OCI-LY3 (cell line): ENCODE measurements around the gene KREMEN1.

Experiments used
- H2AFZ ChIP-seq: fragments of 200-600, 300-600 bp; shearing (Covaris generic); 2 replicates; pipeline ENCODE4 v1.6.0; 2014; ENCODE audit warnings: antibody characterized with exemption, low read depth, low read length
- H3K27ac ChIP-seq: fragments of 200-600, 300-600 bp; sonication (generic); 2 replicates; pipeline ENCODE4 v1.5.1; 2014; ENCODE audit warnings: mild to moderate bottlenecking, low read length, moderate library complexity, mixed read lengths
- H3K27me3 ChIP-seq: fragments of 200-600, 300-600 bp; sonication (generic); 2 replicates; pipeline ENCODE4 v1.6.1; 2014; ENCODE audit warnings: low read depth, low read length, mixed read lengths
- H3K36me3 ChIP-seq: fragments of 200-600, 300-600 bp; sonication (generic); replicated peaks from 2 replicates; pipeline ENCODE3; 2014; ENCODE audit warnings: low read depth, low read length, mixed read lengths
- H3K4me1 ChIP-seq: fragments of 300-600, 200-600 bp; sonication (generic); 2 replicates; pipeline ENCODE4 v1.6.1; 2014; ENCODE audit warnings: low read length, mixed read lengths
- H3K4me2 ChIP-seq: fragments of 200-600, 300-600 bp; sonication (generic); 2 replicates; pipeline ENCODE4 v1.6.1; 2014; ENCODE audit warnings: low read length, mixed read lengths
- H3K4me3 ChIP-seq: fragments of 300-600, 200-600 bp; sonication (generic); 2 replicates; pipeline ENCODE4 v1.5.1; 2014; ENCODE audit warnings: antibody characterized with exemption, mild to moderate bottlenecking, low read length, moderate library complexity
- H3K79me2 ChIP-seq: fragments of 300-600, 200-600 bp; shearing (Covaris generic); 2 replicates; pipeline ENCODE4 v1.6.1; 2014; ENCODE audit warnings: mild to moderate bottlenecking, low read length, mixed read lengths
- H3K9ac ChIP-seq: fragments of 300-600, 200-600 bp; shearing (Covaris generic); 2 replicates; pipeline ENCODE4 v1.6.0; 2014; ENCODE audit warnings: mild to moderate bottlenecking, low read length, moderate library complexity
- H3K9me3 ChIP-seq: fragments of 200-600, 300-600 bp; shearing (Covaris generic); 2 replicates; pipeline ENCODE4 v1.6.1; 2014; ENCODE audit warnings: low read length, mixed read lengths; ENCODE audit not compliant: insufficient read depth
- H4K20me1 ChIP-seq: fragments of 200-600, 300-600 bp; sonication (generic); 2 replicates; pipeline ENCODE4 v1.6.1; 2016; ENCODE audit warnings: low read length, mixed read lengths; ENCODE audit not compliant: insufficient read depth
- CTCF ChIP-seq: fragments of 200-600, 300-600 bp; sonication (generic); IDR thresholded peaks from 2 replicates; pipeline ENCODE4 v1.5.1; 2014; ENCODE audit warnings: antibody characterized with exemption, low read length, low read depth
- EZH2phosphoT487 ChIP-seq: fragments of 200-600 bp; shearing (Covaris generic); IDR thresholded peaks from 2 replicates; pipeline ENCODE4 v1.6.1; 2018; ENCODE audit warnings: antibody characterized with exemption, mixed run types, low read depth

The KREMEN1 gene

GRCh38 chr22:29088809-29089208, 16.0 kb downstream of the KREMEN1 start:
- no peaks in the 10 kb centered on the region for H3K36me3 ChIP-seq
- TF ChIP-seq EZH2phosphoT487 (no peak), CTCF (no peak)
- no peaks in the 10 kb centered on the region for H3K79me2 ChIP-seq
- no peaks in the 10 kb centered on the region for H4K20me1 ChIP-seq
- H3K4me1 ChIP-seq, result no peaks in the 10 kb centered on the region
- no peak overlapping the region for H2AFZ ChIP-seq
- peaks cover 27% of the 10 kb centered on the region for H3K27me3 ChIP-seq
- H3K4me2 ChIP-seq, result no peak overlapping the region
- H3K9me3 ChIP-seq, result no peaks in the 10 kb centered on the region
- H3K27ac ChIP-seq, result no peak overlapping the region
- no peak overlapping the region for H3K9ac ChIP-seq
- H3K4me3 ChIP-seq, result no peak overlapping the region

GRCh38 chr22:29089507-29089906, 16.7 kb downstream of the KREMEN1 start:
- Histone ChIP-seq H2AFZ (no peak overlapping the region), H3K79me2 (no peaks in the 10 kb centered on the region), H3K27ac (no peak overlapping the region), H3K27me3 (peaks cover 27% of the 10 kb centered on the region), H4K20me1 (no peaks in the 10 kb centered on the region), H3K9ac (no peak overlapping the region), H3K36me3 (no peaks in the 10 kb centered on the region), H3K4me3 (no peak overlapping the region), H3K4me2 (no peak overlapping the region), H3K9me3 (no peaks in the 10 kb centered on the region), H3K4me1 (no peaks in the 10 kb centered on the region)
- TF ChIP-seq CTCF (no peak), EZH2phosphoT487 (no peak)

GRCh38 chr22:29090039-29090438, 17.2 kb downstream of the KREMEN1 start:
- Histone ChIP-seq H2AFZ (no peak overlapping the region), H3K27ac (no peak overlapping the region), H3K4me1 (no peaks in the 10 kb centered on the region), H3K4me3 (no peak overlapping the region), H3K79me2 (no peaks in the 10 kb centered on the region), H4K20me1 (no peaks in the 10 kb centered on the region), H3K4me2 (no peak overlapping the region), H3K9me3 (no peaks in the 10 kb centered on the region), H3K9ac (no peak overlapping the region), H3K27me3 (peaks cover 27% of the 10 kb centered on the region), H3K36me3 (no peaks in the 10 kb centered on the region)
- TF ChIP-seq CTCF (no peak), EZH2phosphoT487 (no peak)

GRCh38 chr22:29092243-29092642, 19.4 kb downstream of the KREMEN1 start:
- Histone ChIP-seq H3K27ac (no peak overlapping the region), H2AFZ (no peak overlapping the region), H3K27me3 (peaks cover 24% of the 10 kb centered on the region), H3K4me1 (no peaks in the 10 kb centered on the region), H3K36me3 (no peaks in the 10 kb centered on the region), H4K20me1 (no peaks in the 10 kb centered on the region), H3K9ac (no peak overlapping the region), H3K4me3 (no peak overlapping the region), H3K79me2 (no peaks in the 10 kb centered on the region), H3K9me3 (no peaks in the 10 kb centered on the region), H3K4me2 (no peak overlapping the region; the same call in 1 of the 2 replicates)
- no peak for TF ChIP-seq CTCF
- TF ChIP-seq EZH2phosphoT487, result no peak
